Cardiac muscle cell (in vitro differentiated cells and primary cell): ENCODE data around the gene C5orf58. TPM values are rescaled to one million over a fixed set of nuclear protein-coding genes. Genes with fewer than 3 reads are reported as not detected.

Source experiments
- DNase-seq, 2 donors: peaks; one replicate each; pipeline versions ENCODE4 v3.0.0 to v3.0.0-alpha.2; 2010 to 2017; ENCODE audit warnings: low read depth in 1 of 2, low spot score in 1 of 2
- H3K27ac ChIP-seq: fragments of 200-600 bp; sonication (generic); 2 replicates; pipeline ENCODE4 v1.5.1; 2016
- H3K27me3 ChIP-seq: fragments of 200-600 bp; sonication (generic); 2 replicates; pipeline ENCODE4 v1.6.0; 2016; ENCODE audit warnings: control low read depth
- H3K36me3 ChIP-seq: fragments of 200-600 bp; sonication (generic); 2 replicates; pipeline ENCODE4 v1.5.1; 2016; ENCODE audit warnings: control low read depth
- H3K4me1 ChIP-seq: fragments of 200-600 bp; sonication (generic); 2 replicates; pipeline ENCODE4 v1.8.1; 2017; ENCODE audit warnings: low read depth, mild to moderate bottlenecking, mixed run types
- H3K4me3 ChIP-seq: fragments of 200-600 bp; sonication (generic); 2 replicates; pipeline ENCODE4 v1.5.1; 2016; ENCODE audit warnings: mild to moderate bottlenecking
- H3K9me3 ChIP-seq: fragments of 200-600 bp; sonication (generic); 2 replicates; pipeline ENCODE4 v1.5.1; 2017; ENCODE audit warnings: low read depth, mild to moderate bottlenecking, control low read depth
- CTCF ChIP-seq: IDR thresholded peaks from 2 replicates; pipeline ENCODE4 v1.5.1; 2012; ENCODE audit warnings: low read depth, mild to moderate bottlenecking, low read length
- polyA plus RNA-seq: library from polyadenylated mRNA; unstranded; fragments of >200 nt; fragmentation: Nextera tagmentation; extraction: Ambion mirVana; gene quantifications from 2 replicates; pipeline ENCODE4 v1.2.1, GENCODE V29; 2016
- total RNA-seq: library from RNA; depleted of rRNA; stranded (reverse); fragments of >200 nt; gene quantifications from 2 replicates; pipeline ENCODE4 v1.2.3, GENCODE V29; 2016

C5orf58 gene
- total and polyA plus RNA-seq, 2 experiments from 2014 or later: not detected

GRCh38 chr5:170270293-170271069, 37.7 kb downstream of the C5orf58 start:
- TF ChIP-seq CTCF: no peak
- no peaks in the 10 kb centered on the region for H3K9me3 ChIP-seq
- H3K27me3 ChIP-seq: peaks cover 11% of the 10 kb centered on the region
- no peak for DNase-seq
- no peak overlapping the region for H3K27ac ChIP-seq
- no peaks in the 10 kb centered on the region for H3K36me3 ChIP-seq
- H3K4me1 ChIP-seq: peaks cover 10% of the 10 kb centered on the region
- H3K4me3 ChIP-seq: no peak overlapping the region

GRCh38 chr5:170273968-170274710, 41.4 kb downstream of the C5orf58 start:
- Histone ChIP-seq H3K27me3 (no peaks in the 10 kb centered on the region), H3K4me1 (peaks cover 11% of the 10 kb centered on the region), H3K9me3 (no peaks in the 10 kb centered on the region), H3K36me3 (no peaks in the 10 kb centered on the region), H3K4me3 (no peak overlapping the region), H3K27ac (no peak overlapping the region)
- TF ChIP-seq CTCF: peak; percentile 55
- DNase-seq: peak; percentile 66 to 69

- H3K27me3 ChIP-seq: no peaks in the 10 kb centered on the region
- no peaks in the 10 kb centered on the region for H3K9me3 ChIP-seq
- H3K27ac ChIP-seq: no peak overlapping the region
- no peak for TF ChIP-seq CTCF
- DNase-seq: no peak
- peaks cover 11% of the 10 kb centered on the region for H3K4me1 ChIP-seq
- no peaks in the 10 kb centered on the region for H3K36me3 ChIP-seq
- H3K4me3 ChIP-seq: no peak overlapping the region
Measured at GRCh38 chr5:170275376-170275994, 42.7 kb downstream of the C5orf58 start.

- DNase-seq: no peak
- H3K4me3 ChIP-seq: no peak overlapping the region
- no peaks in the 10 kb centered on the region for H3K27me3 ChIP-seq
- peaks cover 11% of the 10 kb centered on the region for H3K4me1 ChIP-seq
- TF ChIP-seq CTCF: no peak
- H3K9me3 ChIP-seq: no peaks in the 10 kb centered on the region
- no peak overlapping the region for H3K27ac ChIP-seq
- H3K36me3 ChIP-seq: no peaks in the 10 kb centered on the region
Measured at GRCh38 chr5:170276140-170276539, 43.4 kb downstream of the C5orf58 start.

GRCh38 chr5:170277867-170278281, 45.1 kb downstream of the C5orf58 start:
- no peaks in the 10 kb centered on the region for H3K36me3 ChIP-seq
- H3K27me3 ChIP-seq: no peaks in the 10 kb centered on the region
- H3K4me3 ChIP-seq: no peak overlapping the region
- no peak for TF ChIP-seq CTCF
- H3K9me3 ChIP-seq: no peaks in the 10 kb centered on the region
- H3K27ac ChIP-seq: no peak overlapping the region
- peaks cover 4% of the 10 kb centered on the region for H3K4me1 ChIP-seq
- DNase-seq: no peak
